ENCODE measurements around the gene TLR5. TPM values are rescaled to one million over a fixed set of nuclear protein-coding genes. Genes with fewer than 3 reads are reported as not detected.

The TLR5 gene
- total RNA-seq, 2 donors from 2014 or later, result not detected

DNA sequence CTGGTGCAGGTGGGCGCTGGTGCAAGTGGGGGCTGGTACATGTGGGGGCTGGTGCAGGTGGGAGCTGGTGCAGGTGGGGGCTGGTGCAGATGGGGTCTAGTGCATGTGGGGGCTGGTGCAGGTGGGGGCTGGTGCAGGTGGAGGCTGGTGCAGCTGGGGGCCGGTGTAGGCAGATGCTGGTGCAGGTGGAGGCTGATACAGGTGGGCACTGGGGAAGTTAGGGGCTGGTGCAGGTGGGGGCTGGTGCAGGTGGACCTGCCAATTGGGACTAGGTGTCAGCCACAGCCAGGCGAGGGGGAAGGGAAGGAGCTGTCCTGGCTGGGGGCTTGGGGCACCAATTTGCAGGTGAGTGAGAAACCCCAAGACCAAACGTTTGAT, 46.5 kb upstream of the TLR5 start:
- Histone ChIP-seq H3K27ac (ENCODE audit: low read depth, low read length) (no peak overlapping the region), H3K9ac (ENCODE audit: extremely low read depth, low read length, poor library complexity, severe bottlenecking) (no peak overlapping the region), H3K27me3 (ENCODE audit: control insufficient read depth, insufficient read depth, low read length, poor library complexity, severe bottlenecking) (peaks cover 3% of the 10 kb centered on the region), H3K4me1 (ENCODE audit: control insufficient read depth, insufficient read depth, low read length) (no peaks in the 10 kb centered on the region), H3K36me3 (ENCODE audit: control insufficient read depth, insufficient read depth, low read length) (no peaks in the 10 kb centered on the region), H3K4me3 (ENCODE audit: low read length) (no peak overlapping the region), H3K9me3 (ENCODE audit: control insufficient read depth, low read length) (peaks cover 12% of the 10 kb centered on the region)
- TF ChIP-seq, protein P1, sequence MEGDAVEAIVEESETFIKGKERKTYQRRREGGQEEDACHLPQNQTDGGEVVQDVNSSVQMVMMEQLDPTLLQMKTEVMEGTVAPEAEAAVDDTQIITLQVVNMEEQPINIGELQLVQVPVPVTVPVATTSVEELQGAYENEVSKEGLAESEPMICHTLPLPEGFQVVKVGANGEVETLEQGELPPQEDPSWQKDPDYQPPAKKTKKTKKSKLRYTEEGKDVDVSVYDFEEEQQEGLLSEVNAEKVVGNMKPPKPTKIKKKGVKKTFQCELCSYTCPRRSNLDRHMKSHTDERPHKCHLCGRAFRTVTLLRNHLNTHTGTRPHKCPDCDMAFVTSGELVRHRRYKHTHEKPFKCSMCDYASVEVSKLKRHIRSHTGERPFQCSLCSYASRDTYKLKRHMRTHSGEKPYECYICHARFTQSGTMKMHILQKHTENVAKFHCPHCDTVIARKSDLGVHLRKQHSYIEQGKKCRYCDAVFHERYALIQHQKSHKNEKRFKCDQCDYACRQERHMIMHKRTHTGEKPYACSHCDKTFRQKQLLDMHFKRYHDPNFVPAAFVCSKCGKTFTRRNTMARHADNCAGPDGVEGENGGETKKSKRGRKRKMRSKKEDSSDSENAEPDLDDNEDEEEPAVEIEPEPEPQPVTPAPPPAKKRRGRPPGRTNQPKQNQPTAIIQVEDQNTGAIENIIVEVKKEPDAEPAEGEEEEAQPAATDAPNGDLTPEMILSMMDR (conservative IDR thresholded peaks at IDR 0.05), result no peak
- no peak overlapping the region for H3K27ac Mint-ChIP-seq
- H3K4me1 Mint-ChIP-seq, result peaks cover 13% of the 10 kb centered on the region
- no peak overlapping the region for H3K4me3 Mint-ChIP-seq
- peak; percentile 20 for DNase-seq
- no peaks in the 10 kb centered on the region for H3K36me3 Mint-ChIP-seq (ENCODE audit: low read depth)
- H3K9me3 Mint-ChIP-seq, result peaks cover 8% of the 10 kb centered on the region
- WGBS, 2 experiments (ENCODE audit: insufficient coverage in 1 of 2, insufficient read length in 1 of 2), result 78 to 82% methylated on average over 1 to 4 of the region's 4 CpGs
- H3K27me3 Mint-ChIP-seq (ENCODE audit: insufficient read depth), result peaks cover 25% of the 10 kb centered on the region

- Histone ChIP-seq H3K27ac (ENCODE audit: low read depth, low read length) (no peak overlapping the region), H3K9ac (ENCODE audit: extremely low read depth, low read length, poor library complexity, severe bottlenecking) (no peak overlapping the region), H3K27me3 (ENCODE audit: control insufficient read depth, insufficient read depth, low read length, poor library complexity, severe bottlenecking) (peaks cover 3% of the 10 kb centered on the region), H3K4me1 (ENCODE audit: control insufficient read depth, insufficient read depth, low read length) (no peaks in the 10 kb centered on the region), H3K9me3 (ENCODE audit: control insufficient read depth, low read length) (peaks cover 10% of the 10 kb centered on the region), H3K36me3 (ENCODE audit: control insufficient read depth, insufficient read depth, low read length) (no peaks in the 10 kb centered on the region), H3K4me3 (ENCODE audit: low read length) (no peak overlapping the region)
- H3K27me3 Mint-ChIP-seq (ENCODE audit: insufficient read depth), result peaks cover 25% of the 10 kb centered on the region
- H3K4me1 Mint-ChIP-seq, result peaks cover 7% of the 10 kb centered on the region
- peak; percentile 29 for DNase-seq
- peaks cover 8% of the 10 kb centered on the region for H3K9me3 Mint-ChIP-seq
- no peak overlapping the region for H3K27ac Mint-ChIP-seq
- TF ChIP-seq, protein P1 (conservative IDR thresholded peaks at IDR 0.05), result no peak
- 79 to 94% methylated on average over 2 to 5 of the region's 5 CpGs for WGBS, 2 experiments (ENCODE audit: insufficient coverage in 1 of 2, insufficient read length in 1 of 2)
- H3K36me3 Mint-ChIP-seq (ENCODE audit: low read depth), result no peaks in the 10 kb centered on the region
- no peak overlapping the region for H3K4me3 Mint-ChIP-seq
These were observed 45.7 kb upstream of the TLR5 start for GRCh38 chr1:223188618-223189356.

- Mint-ChIP-seq H3K27me3 (ENCODE audit: insufficient read depth) (peaks cover 33% of the 10 kb centered on the region), H3K4me1 (no peaks in the 10 kb centered on the region), H3K36me3 (ENCODE audit: low read depth) (no peaks in the 10 kb centered on the region), H3K4me3 (no peak overlapping the region), H3K27ac (no peak overlapping the region), H3K9me3 (no peaks in the 10 kb centered on the region)
- H3K4me3 ChIP-seq (ENCODE audit: low read length), result no peak overlapping the region
- peaks cover 8% of the 10 kb centered on the region for H3K27me3 ChIP-seq (ENCODE audit: control insufficient read depth, insufficient read depth, low read length, poor library complexity, severe bottlenecking)
- WGBS, 2 experiments (ENCODE audit: insufficient coverage in 1 of 2, insufficient read length in 1 of 2), result 83 to 95% methylated on average over 1 to 2 of the region's 3 CpGs
- H3K36me3 ChIP-seq (ENCODE audit: control insufficient read depth, insufficient read depth, low read length), result no peaks in the 10 kb centered on the region
- H3K4me1 ChIP-seq (ENCODE audit: control insufficient read depth, insufficient read depth, low read length), result no peaks in the 10 kb centered on the region
- DNase-seq, result no peak
- H3K27ac ChIP-seq (ENCODE audit: low read depth, low read length), result no peak overlapping the region
- TF ChIP-seq, protein P1 (conservative IDR thresholded peaks at IDR 0.05), result no peak
- no peak overlapping the region for H3K9ac ChIP-seq (ENCODE audit: extremely low read depth, low read length, poor library complexity, severe bottlenecking)
- no peaks in the 10 kb centered on the region for H3K9me3 ChIP-seq (ENCODE audit: control insufficient read depth, low read length)
These were observed 43.8 kb upstream of the TLR5 start for GRCh38 chr1:223186800-223187199.

Data from endodermal cell (in vitro differentiated cells).